IMR-90 (cell line): Measurements from ENCODE around the gene SIM2.

Source experiments
- CEBPB ChIP-seq: IDR thresholded peaks from 2 replicates; pipeline ENCODE4 v1.6.1; 2012; ENCODE audit warnings: low read depth, low read length, improper control_type of control experiment
- CTCF ChIP-seq: conservative IDR thresholded peaks from 2 replicates; pipeline ENCODE4 v1.5.1; 2012; ENCODE audit warnings: mild to moderate bottlenecking, low read depth, low read length, improper control_type of control experiment
- MAFK ChIP-seq: IDR thresholded peaks from 2 replicates; pipeline ENCODE4 v1.6.1; 2012; ENCODE audit warnings: low read depth, low read length, improper control_type of control experiment
- POLR2A ChIP-seq: IDR thresholded peaks from 2 replicates; pipeline ENCODE4 v1.6.1; 2012; ENCODE audit warnings: mild to moderate bottlenecking, low read depth, low read length
- RAD21 ChIP-seq: IDR thresholded peaks from 2 replicates; pipeline ENCODE4 v1.6.1; 2012; ENCODE audit warnings: low read length, improper control_type of control experiment
- SMC3 ChIP-seq: fragments of 150-350 bp; IDR thresholded peaks from 2 replicates; pipeline ENCODE4 v1.6.1; 2016; ENCODE audit warnings: low read depth, mild to moderate bottlenecking, antibody characterized with exemption, low read length, moderate library complexity

GRCh38 chr21:36763305-36763704, 64.4 kb downstream of the SIM2 start:
- TF ChIP-seq CTCF, result no peak
- no peak for TF ChIP-seq RAD21
- TF ChIP-seq POLR2A, result no peak
- no peak for TF ChIP-seq SMC3
- TF ChIP-seq CEBPB, result no peak
- TF ChIP-seq MAFK, result peak; percentile 19; the same call in 1 of the 2 replicates
